ENCODE results near the gene PDZD8.

DNA sequence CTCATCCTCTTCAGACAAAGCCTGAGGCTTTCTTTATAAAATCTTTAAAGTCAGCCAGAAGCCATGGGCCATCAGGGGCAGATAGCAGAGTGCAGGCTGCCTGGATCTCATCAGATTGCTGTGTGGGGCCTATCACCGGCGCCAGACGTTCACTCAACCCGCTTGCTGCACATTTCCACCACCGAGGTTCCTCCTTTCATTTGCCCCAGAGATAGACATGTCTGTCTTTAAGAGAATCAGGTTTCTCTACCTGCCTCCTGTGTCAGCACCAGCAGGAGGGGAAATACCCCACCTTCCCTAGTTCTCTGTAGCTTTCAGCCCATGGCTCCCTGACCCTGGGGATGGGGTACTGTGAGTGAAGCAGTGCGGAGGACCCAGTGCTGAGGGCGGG lies 112.3 kb downstream of the PDZD8 start:
- TF ChIP-seq, protein P1, sequence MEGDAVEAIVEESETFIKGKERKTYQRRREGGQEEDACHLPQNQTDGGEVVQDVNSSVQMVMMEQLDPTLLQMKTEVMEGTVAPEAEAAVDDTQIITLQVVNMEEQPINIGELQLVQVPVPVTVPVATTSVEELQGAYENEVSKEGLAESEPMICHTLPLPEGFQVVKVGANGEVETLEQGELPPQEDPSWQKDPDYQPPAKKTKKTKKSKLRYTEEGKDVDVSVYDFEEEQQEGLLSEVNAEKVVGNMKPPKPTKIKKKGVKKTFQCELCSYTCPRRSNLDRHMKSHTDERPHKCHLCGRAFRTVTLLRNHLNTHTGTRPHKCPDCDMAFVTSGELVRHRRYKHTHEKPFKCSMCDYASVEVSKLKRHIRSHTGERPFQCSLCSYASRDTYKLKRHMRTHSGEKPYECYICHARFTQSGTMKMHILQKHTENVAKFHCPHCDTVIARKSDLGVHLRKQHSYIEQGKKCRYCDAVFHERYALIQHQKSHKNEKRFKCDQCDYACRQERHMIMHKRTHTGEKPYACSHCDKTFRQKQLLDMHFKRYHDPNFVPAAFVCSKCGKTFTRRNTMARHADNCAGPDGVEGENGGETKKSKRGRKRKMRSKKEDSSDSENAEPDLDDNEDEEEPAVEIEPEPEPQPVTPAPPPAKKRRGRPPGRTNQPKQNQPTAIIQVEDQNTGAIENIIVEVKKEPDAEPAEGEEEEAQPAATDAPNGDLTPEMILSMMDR (IDR thresholded peaks at IDR 0.05): no peak
- TF ChIP-seq POLR2A (IDR thresholded peaks at IDR 0.05): no peak
- no peak for TF ChIP-seq POLR2AphosphoS5 (IDR thresholded peaks at IDR 0.05; ENCODE audit: insufficient read depth in 1 of 2, low read depth in 1 of 2)
